Measurements from ENCODE around the gene CYYR1.

Gene CYYR1

GRCh38 chr21:26433386-26433785 is 139.7 kb downstream of the CYYR1 start:
- no peak for DNase-seq (ENCODE audit: low spot score)

DNA sequence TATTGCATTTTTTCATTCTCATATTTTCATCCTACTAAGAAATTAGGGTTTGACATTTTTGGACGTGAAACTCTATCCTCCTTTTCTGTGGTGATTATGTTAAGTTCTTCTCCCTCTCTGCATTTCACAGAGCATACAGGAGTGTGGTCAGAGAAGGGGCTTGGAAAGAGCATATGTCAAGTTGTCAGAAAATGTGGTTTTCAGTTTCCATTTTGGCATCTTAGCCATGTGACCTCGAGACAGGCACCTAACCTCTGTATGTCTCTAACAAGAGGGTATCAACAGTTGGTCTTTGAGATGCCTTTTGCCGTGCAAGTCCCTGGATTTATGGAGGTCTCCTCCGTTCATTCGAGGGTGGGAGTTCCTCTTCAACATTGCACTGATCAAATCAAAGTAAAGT is 140.7 kb downstream of the CYYR1 start:
- no peak for DNase-seq (ENCODE audit: low spot score)

DNA sequence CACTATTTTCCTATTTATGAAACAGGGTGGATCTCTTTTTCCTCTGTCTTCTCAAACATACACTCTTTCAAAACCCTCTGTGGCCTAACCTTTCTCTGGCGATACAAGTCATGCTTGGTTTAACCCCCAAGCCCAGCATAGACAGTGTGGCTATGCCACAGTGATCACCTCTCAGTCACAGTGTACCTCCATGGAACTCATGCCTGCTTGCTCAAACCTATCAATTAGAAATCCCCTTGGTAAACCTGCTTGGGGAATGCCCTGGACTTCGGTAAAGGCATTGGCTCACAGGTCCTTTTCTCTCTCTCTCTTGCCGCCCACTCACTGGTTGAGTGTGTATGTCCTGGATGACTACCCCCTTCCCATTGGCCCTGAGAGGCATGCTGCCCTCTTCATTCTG is 147.5 kb downstream of the CYYR1 start:
- no peak for DNase-seq (ENCODE audit: low spot score)

GRCh38 chr21:26423511-26423910 is 149.6 kb downstream of the CYYR1 start:
- no peak for DNase-seq (ENCODE audit: low spot score)

DNA sequence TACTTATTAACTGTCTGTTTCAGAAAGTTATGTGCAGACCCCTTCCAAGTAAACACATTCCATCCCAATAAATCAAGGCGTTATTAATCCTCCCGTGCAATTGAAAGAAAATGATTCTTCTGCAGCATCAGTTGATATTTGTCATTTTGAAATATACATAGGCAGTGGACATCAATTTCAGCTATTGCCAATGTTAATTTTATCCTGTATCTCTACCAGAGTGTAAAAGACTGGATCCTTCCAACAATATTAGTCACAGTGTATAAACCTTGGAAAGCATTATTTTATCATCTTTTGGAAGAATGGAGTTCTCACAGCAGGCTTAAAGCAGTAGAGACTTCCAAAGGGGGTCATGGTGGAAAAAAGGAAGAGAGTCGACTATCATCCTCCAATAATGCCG is 150.4 kb downstream of the CYYR1 start:
- DNase-seq (ENCODE audit: low spot score), result no peak

- DNase-seq (ENCODE audit: low spot score), result no peak
Measured at GRCh38 chr21:26422138-26422537, 150.9 kb downstream of the CYYR1 start.

DNA sequence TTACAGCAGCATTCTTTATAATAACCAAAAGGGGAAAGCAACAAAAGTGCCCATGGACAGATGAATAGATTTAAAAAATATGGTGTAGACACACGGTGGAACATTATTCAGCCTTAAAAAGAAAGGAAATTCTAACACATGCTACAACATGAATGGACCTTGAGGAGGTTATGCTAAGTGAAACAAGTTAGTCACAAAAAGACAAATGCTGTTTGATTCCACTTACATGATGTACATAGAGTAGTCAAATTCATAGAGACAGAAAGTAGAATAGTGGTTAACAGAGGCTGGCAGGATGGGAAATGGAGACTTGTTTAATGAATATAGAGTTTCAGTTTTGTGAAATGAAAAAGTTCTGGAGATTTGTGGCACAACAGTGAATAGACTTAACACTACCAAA is 151.4 kb downstream of the CYYR1 start:
- DNase-seq (ENCODE audit: low spot score), result no peak

Data from kidney capillary endothelial cell (primary cell).